ENCODE measurements around the gene UNC13D. TPM values are rescaled to one million over a fixed set of nuclear protein-coding genes. Genes with fewer than 3 reads are reported as not detected.

Gene UNC13D
- total RNA-seq = 100 to 1,000 TPM; 136 to 144 TPM

GRCh38 chr17:75843577-75844529 lies at the start of gene UNC13D:
UNC13D (minus strand) TSS chr17:75844404; CDS start chr17:75844337, 67 bp downstream.
- intact Hi-C loops (cut with micrococcal nuclease) = no loop called here
- Mint-ChIP-seq H3K27me3 (no peaks in the 10 kb centered on the region), H3K4me3 (peak within 1 kb of the TSS; percentile 96), H3K9me3 (no peaks in the 10 kb centered on the region), H3K27ac (peak within 1 kb of the TSS; percentile 97), H3K4me1 (ENCODE audit: low read depth) (peaks cover 29% of the 10 kb centered on the region), H3K36me3 (ENCODE audit: low read depth) (peaks cover 28% of the 10 kb centered on the region)
- ATAC-seq (peak; percentile 73), DNase-seq (peak; percentile 79)
- CTCF ChIA-PET = interaction anchor here (0.7 to 8.5 kb wide), 9 partner anchors 10 to 94 kb away, joined by 3 to 105 read pairs (median 7); partner anchors contain the start of gene WBP2
- POLR2A ChIA-PET = interaction anchor here (0.7 to 4.2 kb wide), 12 partner anchors 8 to 79 kb away, joined by 3 to 39 read pairs (median 5); partner anchors contain the start of genes GALK1, TRIM65 and WBP2
- peak; percentile 23 for TF ChIP-seq CTCF (IDR thresholded peaks at IDR 0.05)

GRCh38 chr17:75893305-75894048 lies 49.3 kb upstream of the UNC13D start:
- H3K9me3 Mint-ChIP-seq = no peaks in the 10 kb centered on the region
- H3K27ac Mint-ChIP-seq = peak overlapping the region; percentile 56
- no peak for DNase-seq
- CTCF ChIA-PET = interaction anchor here (0.8 to 9.8 kb wide), 7 partner anchors 11 to 386 kb away, joined by 3 to 78 read pairs (median 5); partner anchors contain the start of genes CDK3, MRPL38 and TRIM47
- intact Hi-C loops (cut with micrococcal nuclease) = no loop called here
- no peak for ATAC-seq
- POLR2A ChIA-PET = interaction anchor here (1.3 to 9.5 kb wide), 4 partner anchors 10 to 117 kb away, joined by 3 to 100 read pairs (median 8); partner anchors contain the start of genes MRPL38 and TRIM47
- H3K4me3 Mint-ChIP-seq = peak overlapping the region; percentile 48
- peaks cover 23% of the 10 kb centered on the region for H3K36me3 Mint-ChIP-seq (ENCODE audit: low read depth)
- TF ChIP-seq CTCF (IDR thresholded peaks at IDR 0.05) = no peak
- peaks cover 28% of the 10 kb centered on the region for H3K4me1 Mint-ChIP-seq (ENCODE audit: low read depth)
- H3K27me3 Mint-ChIP-seq = no peaks in the 10 kb centered on the region

- POLR2A ChIA-PET = interaction anchor here (1.1 to 9.5 kb wide), 7 partner anchors 9 to 117 kb away, joined by 3 to 100 read pairs (median 4); partner anchors contain the start of genes MRPL38 and TRIM47
- Mint-ChIP-seq H3K27ac (no peak overlapping the region), H3K4me3 (no peak overlapping the region)
These were observed 48.5 kb upstream of the UNC13D start for GRCh38 chr17:75892556-75893224.

More at GRCh38 chr17:75892556-75893224, 48.5 kb upstream of the UNC13D start:
- ATAC-seq (no peak), DNase-seq (no peak)
- no peak for TF ChIP-seq CTCF (IDR thresholded peaks at IDR 0.05)
- H3K27me3 Mint-ChIP-seq = no peaks in the 10 kb centered on the region
- H3K4me1 Mint-ChIP-seq (ENCODE audit: low read depth) = peaks cover 26% of the 10 kb centered on the region
- intact Hi-C loops (cut with micrococcal nuclease) = no loop called here
- CTCF ChIA-PET = interaction anchor here (1.0 to 9.8 kb wide), 6 partner anchors 10 to 387 kb away, joined by 3 to 78 read pairs (median 5); partner anchors contain the start of genes CDK3, MRPL38 and TRIM47
- peaks cover 22% of the 10 kb centered on the region for H3K36me3 Mint-ChIP-seq (ENCODE audit: low read depth)
- no peaks in the 10 kb centered on the region for H3K9me3 Mint-ChIP-seq
